Stimulated activated effector memory CD8-positive, alpha-beta T cell treated with anti-CD3 and anti-CD28 coated beads, Interleukin-12 subunit alpha, Interleukin-12 subunit beta, amount 100 ng/mL, for 72 hours (primary cell): Measurements from ENCODE around the gene CBL.
"Not testable (repeated sequence)": the region's sequence is repeated elsewhere in the genome, so short reads cannot be mapped to it uniquely, and the experiment has no call there.

Source experiments
- ATAC-seq: fragments of 150-1000 bp; cut with Tn5 transposase; 2 replicates; pipeline ENCODE4 v1.10.0; 2021
- DNase-seq, 2 donors: peaks; one replicate each; pipeline ENCODE4 v3.0.0; 2021 to 2022; ENCODE audit warnings: low spot score in 2 of 2
- H3K27ac Mint-ChIP-seq: one replicate; pipeline ENCODE4 v1.8.0; 2022; ENCODE audit warnings: mild to moderate bottlenecking, mixed read lengths
- H3K36me3 Mint-ChIP-seq: one replicate; pipeline ENCODE4 v1.8.0; 2022; ENCODE audit warnings: mild to moderate bottlenecking, mixed read lengths
- H3K4me1 Mint-ChIP-seq: one replicate; pipeline ENCODE4 v1.8.0; 2022; ENCODE audit warnings: mixed read lengths
- H3K4me3 Mint-ChIP-seq: one replicate; pipeline ENCODE4 v1.8.0; 2022; ENCODE audit warnings: mild to moderate bottlenecking, mixed read lengths
- H3K9me3 Mint-ChIP-seq: one replicate; pipeline ENCODE4 v1.8.0; 2022; ENCODE audit warnings: mixed read lengths

CBL gene

DNA sequence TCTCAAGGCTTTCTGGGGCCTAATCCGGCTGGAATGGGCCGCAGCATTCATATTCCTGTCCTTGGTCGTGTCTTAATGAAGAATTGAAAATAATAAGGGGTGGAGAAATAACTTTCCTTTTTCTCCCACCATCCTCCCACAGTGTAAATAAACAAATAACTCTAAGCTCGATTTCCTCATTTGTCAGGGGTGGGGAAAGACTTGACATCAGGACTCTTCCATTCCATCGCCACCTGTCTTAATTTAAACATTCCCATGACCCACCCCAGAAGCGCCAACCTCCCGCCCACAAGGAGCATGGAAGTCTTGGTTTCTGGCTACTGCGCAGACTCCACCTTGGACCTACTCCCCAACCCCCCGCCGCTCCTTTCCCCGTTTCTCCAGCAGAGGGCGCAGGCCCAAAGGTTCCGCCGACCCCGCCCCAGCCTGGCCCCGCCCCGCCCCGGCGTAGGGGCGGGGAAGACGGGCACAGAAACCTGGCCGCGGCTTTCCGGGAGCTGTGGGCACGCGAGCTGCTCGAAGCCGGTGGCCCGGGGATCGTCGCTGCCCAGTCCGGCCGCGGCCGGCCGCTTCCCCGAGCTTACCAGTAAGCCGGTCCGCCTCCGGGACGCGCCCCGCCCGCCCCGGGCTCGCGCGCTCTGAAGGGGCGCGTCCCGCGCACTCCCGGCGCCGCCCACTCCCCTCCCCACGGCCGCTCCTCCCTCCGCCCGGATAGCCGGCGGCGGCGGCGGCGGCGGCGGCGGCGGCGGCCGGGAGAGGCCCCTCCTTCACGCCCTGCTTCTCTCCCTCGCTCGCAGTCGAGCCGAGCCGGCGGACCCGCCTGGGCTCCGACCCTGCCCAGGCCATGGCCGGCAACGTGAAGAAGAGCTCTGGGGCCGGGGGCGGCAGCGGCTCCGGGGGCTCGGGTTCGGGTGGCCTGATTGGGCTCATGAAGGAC is at the start of gene CBL:
CBL (plus strand) TSS at position 766 of the 937 bp plus-strand sequence; CDS start at position 845, 79 bp downstream.
- H3K36me3 Mint-ChIP-seq = peaks cover 8% of the 10 kb centered on the region
- H3K4me1 Mint-ChIP-seq = peaks cover 23% of the 10 kb centered on the region
- ATAC-seq = peak; percentile 93

GRCh38 chr11:119156496-119156895 is 49.6 kb upstream of the CBL start:
- H3K4me1 Mint-ChIP-seq = peaks cover 7% of the 10 kb centered on the region
- H3K9me3 Mint-ChIP-seq = no peaks in the 10 kb centered on the region
- no peaks in the 10 kb centered on the region for H3K36me3 Mint-ChIP-seq
- H3K27ac Mint-ChIP-seq = no peak overlapping the region
- DNase-seq = no peak
- ATAC-seq = no peak
- no peak overlapping the region for H3K4me3 Mint-ChIP-seq

More for the DNA sequence above, at the start of gene CBL:
- Mint-ChIP-seq H3K27ac (peak within 1 kb of the TSS; percentile 93), H3K4me3 (peak within 1 kb of the TSS; percentile 98), H3K9me3 (no peaks in the 10 kb centered on the region)
- DNase-seq = peak; percentile 97

- no peak overlapping the region for H3K4me3 Mint-ChIP-seq
- DNase-seq (no peak), ATAC-seq (no peak)
- peaks cover 7% of the 10 kb centered on the region for H3K4me1 Mint-ChIP-seq
- H3K27ac Mint-ChIP-seq = no peak overlapping the region
- H3K36me3 Mint-ChIP-seq = no peaks in the 10 kb centered on the region
- H3K9me3 Mint-ChIP-seq = no peaks in the 10 kb centered on the region
Measured at GRCh38 chr11:119157063-119157462, 49.1 kb upstream of the CBL start.

DNA sequence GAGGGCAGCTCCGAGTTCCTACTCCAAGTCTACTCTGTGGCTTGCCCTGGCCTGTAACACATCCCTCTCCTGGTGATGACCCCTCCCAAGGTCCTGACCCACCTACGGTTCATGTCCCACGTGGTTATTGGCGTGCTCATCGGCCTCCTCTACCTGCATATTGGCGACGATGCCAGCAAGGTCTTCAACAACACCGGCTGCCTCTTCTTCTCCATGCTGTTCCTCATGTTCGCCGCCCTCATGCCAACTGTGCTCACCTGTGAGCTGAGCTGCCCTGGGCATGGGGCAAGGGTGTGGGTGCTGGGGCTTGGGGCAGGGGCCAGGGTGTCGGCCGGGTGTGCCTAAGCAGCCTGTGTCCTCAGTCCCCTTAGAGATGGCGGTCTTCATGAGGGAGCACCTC is 47.7 kb upstream of the CBL start:
- ATAC-seq (no peak), DNase-seq (no peak)
- Mint-ChIP-seq H3K4me1 (peaks cover 7% of the 10 kb centered on the region), H3K27ac (no peak overlapping the region), H3K4me3 (no peak overlapping the region), H3K36me3 (no peaks in the 10 kb centered on the region), H3K9me3 (no peaks in the 10 kb centered on the region)

GRCh38 chr11:119160151-119160550 is 46.0 kb upstream of the CBL start:
- H3K4me1 Mint-ChIP-seq = peaks cover 7% of the 10 kb centered on the region
- no peak overlapping the region for H3K4me3 Mint-ChIP-seq
- no peak overlapping the region for H3K27ac Mint-ChIP-seq
- no peaks in the 10 kb centered on the region for H3K9me3 Mint-ChIP-seq
- H3K36me3 Mint-ChIP-seq = no peaks in the 10 kb centered on the region
- no peak for ATAC-seq
- no peak for DNase-seq

DNA sequence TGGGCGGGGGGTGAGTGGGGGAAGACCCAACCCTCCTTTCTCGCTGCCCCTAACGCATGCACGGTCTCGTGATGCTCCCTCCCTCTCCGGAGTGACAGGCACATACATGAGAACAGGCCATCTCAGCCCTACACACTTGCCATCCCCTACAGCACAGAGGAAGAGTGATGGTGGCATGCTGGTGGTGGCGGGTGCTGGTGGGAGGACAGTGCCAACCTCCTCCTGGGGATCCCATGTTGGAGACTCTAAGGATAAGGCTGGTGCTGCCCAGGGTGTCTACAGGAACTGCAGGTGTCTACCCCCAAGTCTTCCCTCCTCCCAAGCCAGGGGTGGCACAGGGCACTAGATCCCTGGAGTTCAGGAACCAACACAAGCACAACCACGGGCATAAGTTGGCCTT is 44.3 kb upstream of the CBL start:
- Mint-ChIP-seq H3K27ac (no peak overlapping the region), H3K9me3 (no peaks in the 10 kb centered on the region), H3K4me3 (no peak overlapping the region), H3K4me1 (no peaks in the 10 kb centered on the region), H3K36me3 (no peaks in the 10 kb centered on the region)
- ATAC-seq = no peak
- DNase-seq = no peak

- no peak overlapping the region for H3K27ac Mint-ChIP-seq
- DNase-seq (no peak), ATAC-seq (no peak)
- H3K4me1 Mint-ChIP-seq = peaks cover 12% of the 10 kb centered on the region
- H3K4me3 Mint-ChIP-seq = no peak overlapping the region
- H3K9me3 Mint-ChIP-seq = no peaks in the 10 kb centered on the region
- peaks cover 6% of the 10 kb centered on the region for H3K36me3 Mint-ChIP-seq
Measured at GRCh38 chr11:119166368-119167076, 39.6 kb upstream of the CBL start.

DNA sequence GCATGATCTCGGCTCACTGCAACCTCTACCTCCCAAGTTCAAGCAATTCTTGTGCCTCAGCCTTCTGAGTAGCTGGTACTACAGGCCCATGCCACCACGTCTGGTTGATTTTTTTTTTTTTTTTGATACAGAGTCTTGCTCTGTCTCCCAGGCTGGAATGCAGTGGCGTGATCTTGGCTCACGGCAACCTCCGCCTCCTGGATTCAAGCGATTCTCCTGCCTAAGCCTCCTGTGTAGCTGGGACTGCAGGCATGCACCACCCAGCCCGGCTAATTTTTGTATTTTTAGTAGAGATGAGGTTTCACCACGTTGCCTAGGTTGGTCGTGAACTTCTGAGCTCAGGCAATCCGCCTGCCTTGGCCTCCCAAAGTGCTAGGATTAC is 39.1 kb upstream of the CBL start:
- H3K4me3 Mint-ChIP-seq, ATAC-seq, DNase-seq, H3K9me3 Mint-ChIP-seq, H3K36me3 Mint-ChIP-seq, H3K27ac Mint-ChIP-seq: not testable (repeated sequence)
- H3K4me1 Mint-ChIP-seq = peaks cover 12% of the 10 kb centered on the region

DNA sequence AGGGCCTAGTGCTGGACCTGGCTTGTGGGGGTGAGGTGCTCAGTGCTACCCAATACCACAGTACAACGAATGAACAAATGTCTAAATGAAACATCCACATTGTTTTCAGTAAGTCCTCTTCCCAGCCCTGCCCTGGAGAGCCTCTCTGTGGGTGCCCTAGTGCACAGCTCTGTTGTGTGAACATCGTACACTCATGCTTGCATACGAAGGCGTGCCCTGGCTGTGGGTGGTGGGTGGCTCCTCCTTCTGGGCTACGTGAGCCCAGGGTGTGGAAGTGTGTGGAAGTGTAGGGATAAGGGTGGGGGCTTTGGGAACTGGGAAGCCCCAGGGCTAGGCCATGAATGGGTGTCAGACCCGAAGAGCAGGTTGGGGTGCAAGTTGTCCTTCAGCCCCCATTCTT is 38.2 kb upstream of the CBL start:
- Mint-ChIP-seq H3K4me3 (peak overlapping the region; percentile 85), H3K27ac (peak overlapping the region; percentile 94), H3K36me3 (peaks cover 7% of the 10 kb centered on the region), H3K4me1 (peaks cover 12% of the 10 kb centered on the region), H3K9me3 (no peaks in the 10 kb centered on the region)
- DNase-seq = no peak
- ATAC-seq = no peak

- H3K27ac Mint-ChIP-seq = peak within 1 kb of the TSS; percentile 94
- H3K9me3 Mint-ChIP-seq = no peaks in the 10 kb centered on the region
- H3K4me1 Mint-ChIP-seq = peaks cover 12% of the 10 kb centered on the region
- H3K4me3 Mint-ChIP-seq = peak within 1 kb of the TSS; percentile 85
- peaks cover 13% of the 10 kb centered on the region for H3K36me3 Mint-ChIP-seq
- ATAC-seq (peak; percentile 94), DNase-seq (peak; percentile 78 to 93)
Measured at GRCh38 chr11:119168471-119169281, 37.5 kb upstream of the CBL start, which contains the start of gene NLRX1. NLRX1 (plus strand) TSS chr11:119168725; CDS start chr11:119171404, 2,679 bp downstream.

DNA sequence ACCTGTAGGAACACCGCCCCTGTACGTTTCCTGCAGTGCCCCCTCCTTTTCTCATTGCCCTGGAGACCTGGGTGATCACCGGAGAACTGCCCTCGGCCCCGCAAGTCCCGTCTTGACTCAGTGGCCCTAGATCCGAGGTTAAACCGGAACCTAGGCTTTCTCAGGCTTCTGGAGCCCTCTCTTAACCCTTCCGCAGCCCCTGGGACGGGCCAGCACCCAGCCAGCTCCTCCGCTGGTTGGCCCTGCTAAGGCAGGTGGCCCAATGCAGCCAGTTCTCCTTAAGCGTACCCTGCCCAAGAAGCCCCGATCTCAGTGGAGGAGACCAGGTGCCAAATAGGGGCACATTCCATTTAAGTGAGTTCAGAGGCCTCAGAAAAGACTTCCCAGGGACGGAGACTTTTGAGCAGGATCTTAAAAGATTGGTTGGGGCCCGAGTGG is 36.8 kb upstream of the CBL start:
- H3K36me3 Mint-ChIP-seq = peaks cover 13% of the 10 kb centered on the region
- DNase-seq = peak in 1 of 2 donors; percentile 79
- peak; percentile 60 for ATAC-seq
- peak overlapping the region; percentile 85 for H3K4me3 Mint-ChIP-seq
- H3K27ac Mint-ChIP-seq = peak overlapping the region; percentile 94
- peaks cover 12% of the 10 kb centered on the region for H3K4me1 Mint-ChIP-seq
- no peaks in the 10 kb centered on the region for H3K9me3 Mint-ChIP-seq

GRCh38 chr11:119172513-119172912 is 33.6 kb upstream of the CBL start:
- H3K36me3 Mint-ChIP-seq = peaks cover 13% of the 10 kb centered on the region
- DNase-seq = no peak
- no peak overlapping the region for H3K4me3 Mint-ChIP-seq
- H3K9me3 Mint-ChIP-seq = no peaks in the 10 kb centered on the region
- no peak overlapping the region for H3K27ac Mint-ChIP-seq
- ATAC-seq = no peak
- peaks cover 12% of the 10 kb centered on the region for H3K4me1 Mint-ChIP-seq

- Mint-ChIP-seq H3K36me3 (peaks cover 13% of the 10 kb centered on the region), H3K27ac (no peak overlapping the region), H3K4me1 (peaks cover 6% of the 10 kb centered on the region), H3K9me3 (no peaks in the 10 kb centered on the region), H3K4me3 (no peak overlapping the region)
- DNase-seq (no peak), ATAC-seq (no peak)
Measured at GRCh38 chr11:119173453-119173852, 32.7 kb upstream of the CBL start.

DNA sequence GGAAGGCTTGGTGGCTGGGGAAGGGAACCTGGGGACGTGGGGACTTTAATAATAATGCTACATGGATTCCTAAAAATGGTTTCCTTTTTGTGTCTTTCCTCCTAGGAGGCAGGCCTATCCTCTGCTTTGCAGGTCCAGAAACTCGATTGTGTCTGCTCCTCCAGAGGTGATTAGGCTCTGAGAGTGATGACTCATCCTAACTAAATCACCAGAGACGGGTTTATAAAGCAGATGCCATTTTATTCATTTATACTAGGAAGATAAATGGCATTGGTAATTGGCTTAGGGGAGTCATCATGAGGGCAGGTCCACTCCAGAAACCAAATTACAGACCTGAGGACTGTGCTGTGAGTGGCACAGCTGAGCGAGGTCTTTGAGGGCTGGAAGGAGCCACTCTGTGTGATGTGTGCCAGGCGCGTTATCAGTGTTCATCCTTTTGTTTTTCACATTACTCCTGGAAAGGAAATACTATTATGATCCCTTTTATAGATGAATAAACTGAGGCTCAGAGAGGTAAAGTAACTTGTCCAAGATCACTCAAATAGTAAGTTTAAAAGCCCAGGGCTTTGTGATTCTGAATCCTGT is 30.6 kb upstream of the CBL start:
- H3K9me3 Mint-ChIP-seq = no peaks in the 10 kb centered on the region
- no peak for ATAC-seq
- no peaks in the 10 kb centered on the region for H3K4me1 Mint-ChIP-seq
- peaks cover 14% of the 10 kb centered on the region for H3K36me3 Mint-ChIP-seq
- no peak for DNase-seq
- no peak overlapping the region for H3K27ac Mint-ChIP-seq
- H3K4me3 Mint-ChIP-seq = no peak overlapping the region
